WTC11 (cell line): ENCODE measurements around the gene CDC5L. TPM values are rescaled to one million over a fixed set of nuclear protein-coding genes. Genes with fewer than 3 reads are reported as not detected.

ENCODE experiments used
- ATAC-seq: fragments of 200-7000 bp; cut with Tn5 transposase; 2 replicates; pipeline ENCODE4 v1.10.0; 2021; ENCODE audit warnings: mild to moderate bottlenecking, moderate library complexity
- CTCF ChIA-PET: fragments of 300-600 bp; sonication (Branson Sonifier 250); formaldehyde crosslinking; loops from one replicate; lab custom pipeline; 2021; ENCODE audit warnings: antibody characterized with exemption; lab: Charles Lee
- POLR2A ChIA-PET: fragments of 350-600 bp; sonication (Branson Sonifier 250); formaldehyde crosslinking; loops from one replicate; lab custom pipeline; 2021; ENCODE audit warnings: antibody characterized with exemption; lab: Charles Lee
- DNase-seq: peaks from one replicate; pipeline ENCODE4 v3.0.0; 2021; ENCODE audit warnings: low spot score
- H3K27ac Mint-ChIP-seq: 2 replicates; pipeline ENCODE4 v1.8.0; 2021; ENCODE audit warnings: mixed read lengths
- H3K27me3 Mint-ChIP-seq: 2 replicates; pipeline ENCODE4 v1.8.0; 2021; ENCODE audit warnings: low read depth, mild to moderate bottlenecking, moderate library complexity, mixed read lengths
- H3K36me3 Mint-ChIP-seq: 2 replicates; pipeline ENCODE4 v1.8.0; 2021; ENCODE audit warnings: mixed read lengths
- H3K4me1 Mint-ChIP-seq: 2 replicates; pipeline ENCODE4 v1.8.0; 2022; ENCODE audit warnings: mixed read lengths
- H3K4me3 Mint-ChIP-seq: 2 replicates; pipeline ENCODE4 v1.8.0; 2021; ENCODE audit warnings: mild to moderate bottlenecking, moderate library complexity, mixed read lengths
- H3K9me3 Mint-ChIP-seq: 2 replicates; pipeline ENCODE4 v1.8.0; 2021; ENCODE audit warnings: mixed read lengths
- ATF1 ChIP-seq: sonication (generic); formaldehyde crosslinking; IDR thresholded peaks from 2 replicates; pipeline ENCODE4 v1.8.1; 2023; ENCODE audit warnings: mild to moderate bottlenecking, moderate library complexity, missing genetic modification reagents
- EMX1 ChIP-seq: fragments of 250-450 bp; sonication (Bioruptor Pico); IDR thresholded peaks from 2 replicates; pipeline ENCODE4 v1.8.0; 2021; ENCODE audit warnings: mild to moderate bottlenecking
- ETV6 ChIP-seq: sonication (generic); formaldehyde crosslinking; IDR thresholded peaks from 2 replicates; pipeline ENCODE4 v1.8.1; 2022; ENCODE audit warnings: mild to moderate bottlenecking, missing genetic modification reagents
- FOXJ3 ChIP-seq: sonication (generic); formaldehyde crosslinking; IDR thresholded peaks from 2 replicates; pipeline ENCODE4 v1.9.0; 2021; ENCODE audit warnings: missing genetic modification reagents, mild to moderate bottlenecking, borderline replicate concordance
- GTF2I ChIP-seq: fragments of 250-450 bp; sonication (Bioruptor Pico); conservative IDR thresholded peaks from 2 replicates; pipeline ENCODE4 v1.4.0; 2021; ENCODE audit warnings: mild to moderate bottlenecking
- JAZF1 ChIP-seq: fragments of 250-450 bp; sonication (Bioruptor Pico); IDR thresholded peaks from 2 replicates; pipeline ENCODE4 v1.9.0; 2021; ENCODE audit warnings: moderate library complexity, mild to moderate bottlenecking, inconsistent platforms
- JUN ChIP-seq: sonication (generic); formaldehyde crosslinking; IDR thresholded peaks from 2 replicates; pipeline ENCODE4 v1.8.0; 2023; ENCODE audit warnings: mild to moderate bottlenecking, missing genetic modification reagents
- NR1H2 ChIP-seq: sonication (generic); formaldehyde crosslinking; IDR thresholded peaks from 2 replicates; pipeline ENCODE4 v1.9.0; 2021; ENCODE audit warnings: mild to moderate bottlenecking, moderate library complexity, missing genetic modification reagents
- PRDM15 ChIP-seq: sonication (generic); formaldehyde crosslinking; IDR thresholded peaks from 2 replicates; pipeline ENCODE4 v1.8.0; 2022; ENCODE audit warnings: missing genetic modification reagents
- RELA ChIP-seq: sonication (generic); formaldehyde crosslinking; IDR thresholded peaks from 2 replicates; pipeline ENCODE4 v1.8.1; 2022; ENCODE audit warnings: missing genetic modification reagents, mild to moderate bottlenecking, borderline replicate concordance
- STAT6 ChIP-seq: sonication (generic); formaldehyde crosslinking; conservative IDR thresholded peaks from 2 replicates; pipeline ENCODE4 v1.8.1; 2023; ENCODE audit warnings: mild to moderate bottlenecking, low read depth, missing genetic modification reagents, moderate library complexity
- TCF7 ChIP-seq: sonication (generic); formaldehyde crosslinking; IDR thresholded peaks from 2 replicates; pipeline ENCODE4 v1.8.0; 2022; ENCODE audit warnings: mild to moderate bottlenecking, low read depth, missing genetic modification reagents, moderate library complexity
- ZNF232 ChIP-seq: sonication (generic); formaldehyde crosslinking; IDR thresholded peaks from 2 replicates; pipeline ENCODE4 v1.8.0; 2022; ENCODE audit warnings: mild to moderate bottlenecking, missing genetic modification reagents
- total RNA-seq: library from RNA; stranded (reverse); gene quantifications from 3 replicates; pipeline ENCODE4 v1.2.3, GENCODE V29; 2021
- TF ChIP-seq, protein P1 (sequence below): sonication (generic); formaldehyde crosslinking; IDR thresholded peaks from 2 replicates; pipeline ENCODE4 v1.8.1; 2022; ENCODE audit warnings: missing genetic modification reagents, borderline replicate concordance
- TF ChIP-seq, protein P2 (sequence below): sonication (generic); formaldehyde crosslinking; IDR thresholded peaks from 2 replicates; pipeline ENCODE4 v1.8.1; 2023; ENCODE audit warnings: mild to moderate bottlenecking, missing genetic modification reagents

Gene CDC5L
- total RNA-seq, 1 experiment from 2014 or later, result 23.5 TPM

- no peak for ATAC-seq
- TF ChIP-seq, protein P1, sequence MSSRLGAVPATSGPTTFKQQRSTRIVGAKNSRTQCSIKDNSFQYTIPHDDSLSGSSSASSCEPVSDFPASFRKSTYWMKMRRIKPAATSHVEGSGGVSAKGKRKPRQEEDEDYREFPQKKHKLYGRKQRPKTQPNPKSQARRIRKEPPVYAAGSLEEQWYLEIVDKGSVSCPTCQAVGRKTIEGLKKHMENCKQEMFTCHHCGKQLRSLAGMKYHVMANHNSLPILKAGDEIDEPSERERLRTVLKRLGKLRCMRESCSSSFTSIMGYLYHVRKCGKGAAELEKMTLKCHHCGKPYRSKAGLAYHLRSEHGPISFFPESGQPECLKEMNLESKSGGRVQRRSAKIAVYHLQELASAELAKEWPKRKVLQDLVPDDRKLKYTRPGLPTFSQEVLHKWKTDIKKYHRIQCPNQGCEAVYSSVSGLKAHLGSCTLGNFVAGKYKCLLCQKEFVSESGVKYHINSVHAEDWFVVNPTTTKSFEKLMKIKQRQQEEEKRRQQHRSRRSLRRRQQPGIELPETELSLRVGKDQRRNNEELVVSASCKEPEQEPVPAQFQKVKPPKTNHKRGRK (CRISPR knock-in tag), result no peak
- TF ChIP-seq EMX1 (CRISPR knock-in tag) (no peak), JUN (CRISPR knock-in tag) (no peak), TCF7 (no peak), RELA (no peak), ATF1 (no peak), ETV6 (no peak), PRDM15 (CRISPR knock-in tag) (no peak), FOXJ3 (CRISPR knock-in tag) (no peak), ZNF232 (CRISPR knock-in tag) (no peak), STAT6 (CRISPR knock-in tag) (no peak), GTF2I (CRISPR knock-in tag) (no peak), JAZF1 (no peak), NR1H2 (CRISPR knock-in tag) (no peak)
- TF ChIP-seq, protein P2, sequence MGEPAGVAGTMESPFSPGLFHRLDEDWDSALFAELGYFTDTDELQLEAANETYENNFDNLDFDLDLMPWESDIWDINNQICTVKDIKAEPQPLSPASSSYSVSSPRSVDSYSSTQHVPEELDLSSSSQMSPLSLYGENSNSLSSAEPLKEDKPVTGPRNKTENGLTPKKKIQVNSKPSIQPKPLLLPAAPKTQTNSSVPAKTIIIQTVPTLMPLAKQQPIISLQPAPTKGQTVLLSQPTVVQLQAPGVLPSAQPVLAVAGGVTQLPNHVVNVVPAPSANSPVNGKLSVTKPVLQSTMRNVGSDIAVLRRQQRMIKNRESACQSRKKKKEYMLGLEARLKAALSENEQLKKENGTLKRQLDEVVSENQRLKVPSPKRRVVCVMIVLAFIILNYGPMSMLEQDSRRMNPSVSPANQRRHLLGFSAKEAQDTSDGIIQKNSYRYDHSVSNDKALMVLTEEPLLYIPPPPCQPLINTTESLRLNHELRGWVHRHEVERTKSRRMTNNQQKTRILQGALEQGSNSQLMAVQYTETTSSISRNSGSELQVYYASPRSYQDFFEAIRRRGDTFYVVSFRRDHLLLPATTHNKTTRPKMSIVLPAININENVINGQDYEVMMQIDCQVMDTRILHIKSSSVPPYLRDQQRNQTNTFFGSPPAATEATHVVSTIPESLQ (CRISPR knock-in tag), result no peak
- no peak for DNase-seq
- ChIA-PET POLR2A (interaction anchor here (0.6 to 1.2 kb wide), 2 partner anchors 71 to 332 kb away, joined by 3 read pairs; partner anchors contain the start of gene TMEM151B), CTCF (interaction anchor here (0.7 to 3.2 kb wide), 5 partner anchors 28 to 103 kb away, joined by 3 to 18 read pairs (median 8); partner anchors contain the start of genes AARS2 and TMEM151B)
- H3K36me3 Mint-ChIP-seq, result no peaks in the 10 kb centered on the region
- H3K27ac Mint-ChIP-seq, result no peak overlapping the region
- H3K27me3 Mint-ChIP-seq, result peaks cover 28% of the 10 kb centered on the region
- no peaks in the 10 kb centered on the region for H3K9me3 Mint-ChIP-seq
- peaks cover 18% of the 10 kb centered on the region for H3K4me1 Mint-ChIP-seq
- H3K4me3 Mint-ChIP-seq, result no peak overlapping the region
Observed at GRCh38 chr6:44341095-44341890, 46.2 kb upstream of the CDC5L start.
